GM12892 (cell line): ENCODE measurements around the gene TMOD2.

Experiments used
- POLR2A ChIP-seq: IDR thresholded peaks from 2 replicates; pipeline ENCODE4 v1.6.1; 2011; ENCODE audit warnings: low read depth, low read length, control low read depth
- POLR2AphosphoS5 ChIP-seq: IDR thresholded peaks from 2 replicates; pipeline ENCODE4 v1.6.1; 2011; ENCODE audit warnings: low read depth, low read length, control low read depth
- TAF1 ChIP-seq: IDR thresholded peaks from 2 replicates; pipeline ENCODE4 v1.6.1; 2011; ENCODE audit warnings: low read depth, mild to moderate bottlenecking, control low read depth, low read length, borderline replicate concordance

- no peak for TF ChIP-seq POLR2A
- TF ChIP-seq POLR2AphosphoS5: no peak
- TF ChIP-seq TAF1: no peak
Observed at GRCh38 chr15:51738553-51738952, 12.8 kb upstream of the TMOD2 start.
